SK-N-SH treated with all-trans-retinoic acid at 6 μM for 48 hours (cell line): ENCODE data around the gene PDE4B.

Experiments used
- CREB5 ChIP-seq: fragments of 250-450 bp; sonication (Bioruptor Pico); IDR thresholded peaks from 2 replicates; pipeline ENCODE4 v1.5.1; 2020; ENCODE audit warnings: low read depth, mild to moderate bottlenecking, moderate library complexity
- CSRNP3 ChIP-seq: fragments of 250-450 bp; sonication (Bioruptor Pico); IDR thresholded peaks from 2 replicates; pipeline ENCODE4 v1.5.1; 2021; ENCODE audit warnings: mild to moderate bottlenecking, moderate library complexity
- ESRRG ChIP-seq: fragments of 250-450 bp; sonication (Bioruptor Pico); IDR thresholded peaks from 2 replicates; pipeline ENCODE4 v1.6.1; 2021; ENCODE audit warnings: mild to moderate bottlenecking
- OSR1 ChIP-seq: fragments of 250-450 bp; sonication (Bioruptor Pico); IDR thresholded peaks from 2 replicates; pipeline ENCODE4 v1.8.0; 2022; ENCODE audit warnings: moderate library complexity, mild to moderate bottlenecking, inconsistent platforms
- PATZ1 ChIP-seq: fragments of 250-450 bp; sonication (Bioruptor Pico); IDR thresholded peaks from 2 replicates; pipeline ENCODE4 v1.8.0; 2020; ENCODE audit warnings: mild to moderate bottlenecking, moderate library complexity, borderline replicate concordance
- POU6F1 ChIP-seq: fragments of 250-450 bp; sonication (Bioruptor Pico); IDR thresholded peaks from 2 replicates; pipeline ENCODE4 v1.8.0; 2021; ENCODE audit warnings: low read depth, mild to moderate bottlenecking, moderate library complexity, borderline replicate concordance
- PPARA ChIP-seq: fragments of 250-450 bp; sonication (Bioruptor Pico); IDR thresholded peaks from 2 replicates; pipeline ENCODE4 v1.5.0; 2020; ENCODE audit warnings: mild to moderate bottlenecking, borderline replicate concordance
- RARB ChIP-seq: fragments of 250-450 bp; sonication (Bioruptor Pico); IDR thresholded peaks from 2 replicates; pipeline ENCODE4 v1.8.0; 2021; ENCODE audit warnings: mild to moderate bottlenecking, moderate library complexity
- SNAI2 ChIP-seq: fragments of 250-450 bp; sonication (Bioruptor Pico); IDR thresholded peaks from 2 replicates; pipeline ENCODE4 v1.5.0; 2020; ENCODE audit warnings: mild to moderate bottlenecking, moderate library complexity
- TOX ChIP-seq: fragments of 250-450 bp; sonication (Bioruptor Pico); IDR thresholded peaks from 2 replicates; pipeline ENCODE4 v1.8.0; 2021; ENCODE audit warnings: mild to moderate bottlenecking, moderate library complexity, borderline replicate concordance
- ZC3H10 ChIP-seq: fragments of 250-450 bp; sonication (Bioruptor Pico); IDR thresholded peaks from 2 replicates; pipeline ENCODE4 v1.5.1; 2021; ENCODE audit warnings: mild to moderate bottlenecking, moderate library complexity
- ZFP30 ChIP-seq: fragments of 450-650 bp; formaldehyde crosslinking; IDR thresholded peaks from 2 replicates; pipeline ENCODE4 v1.5.0; 2022; ENCODE audit warnings: mild to moderate bottlenecking, moderate library complexity
- ZNF565 ChIP-seq: fragments of 450-650 bp; formaldehyde crosslinking; conservative IDR thresholded peaks from 2 replicates; pipeline ENCODE4 v1.5.0; 2020; ENCODE audit warnings: low read depth, mild to moderate bottlenecking, moderate library complexity
- ZNF8 ChIP-seq: fragments of 450-650 bp; formaldehyde crosslinking; IDR thresholded peaks from 2 replicates; pipeline ENCODE4 v1.5.0; 2020; ENCODE audit warnings: mild to moderate bottlenecking, moderate library complexity

GRCh38 chr1:66334318-66334717 lies 541.6 kb downstream of the PDE4B start:
- TF ChIP-seq ZC3H10 (no peak), PATZ1 (no peak), ZFP30 (no peak), PPARA (no peak), ZNF565 (CRISPR knock-in tag) (no peak), CSRNP3 (CRISPR knock-in tag) (no peak), SNAI2 (CRISPR knock-in tag) (no peak), OSR1 (CRISPR knock-in tag) (no peak), ZNF8 (CRISPR knock-in tag) (no peak), TOX (CRISPR knock-in tag) (no peak), ESRRG (CRISPR knock-in tag) (no peak), RARB (CRISPR knock-in tag) (no peak), POU6F1 (CRISPR knock-in tag) (no peak), CREB5 (CRISPR knock-in tag) (no peak)
